NOMO-1 treated with dmso at 0.1 percent for 144 hours (cell line): ENCODE results near the gene MEIS1.
A peak's percentile ranks its signal among the peaks of the same experiment; 100 is the strongest.

Experiments used
- DNase-seq: peaks from one replicate; lab custom pipeline; 2025; ENCODE audit not compliant: unreplicated experiment; lab: John Stamatoyannopoulos, UW

The MEIS1 gene

GRCh38 chr2:66565291-66565690 is 130.4 kb downstream of the MEIS1 start:
- no peak for DNase-seq

DNA sequence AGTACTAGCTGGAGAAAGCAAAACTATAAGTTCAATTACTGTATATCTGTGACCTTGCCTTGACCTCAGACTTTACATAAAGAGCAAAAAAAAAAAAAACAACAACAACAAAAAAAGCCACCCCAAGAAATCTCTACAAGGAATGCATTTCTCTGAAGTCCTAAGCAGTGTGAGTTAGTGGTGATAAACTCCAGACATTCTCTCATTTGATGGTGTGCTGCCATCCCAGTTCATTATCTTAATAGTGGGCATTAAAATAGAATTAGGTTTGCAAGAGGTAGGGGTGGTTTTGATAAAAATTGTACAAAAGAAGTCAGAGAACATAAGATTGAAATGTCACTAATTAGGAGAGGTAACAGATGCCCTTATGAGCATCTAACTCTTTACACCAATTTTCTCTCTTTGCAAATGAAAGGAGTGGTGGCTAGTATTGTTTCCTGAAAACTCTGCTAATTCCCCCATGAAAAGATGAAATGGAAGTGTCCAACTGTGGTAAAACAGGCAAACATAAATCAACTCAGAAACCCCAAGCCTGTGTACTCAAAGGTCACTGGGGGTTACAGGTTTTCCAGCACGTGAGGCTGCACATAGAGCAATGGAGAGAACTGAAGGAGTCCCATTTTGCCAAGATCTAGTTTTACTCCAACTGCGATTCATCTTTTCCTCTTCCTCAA is 131.9 kb downstream of the MEIS1 start:
- DNase-seq, result no peak

DNA sequence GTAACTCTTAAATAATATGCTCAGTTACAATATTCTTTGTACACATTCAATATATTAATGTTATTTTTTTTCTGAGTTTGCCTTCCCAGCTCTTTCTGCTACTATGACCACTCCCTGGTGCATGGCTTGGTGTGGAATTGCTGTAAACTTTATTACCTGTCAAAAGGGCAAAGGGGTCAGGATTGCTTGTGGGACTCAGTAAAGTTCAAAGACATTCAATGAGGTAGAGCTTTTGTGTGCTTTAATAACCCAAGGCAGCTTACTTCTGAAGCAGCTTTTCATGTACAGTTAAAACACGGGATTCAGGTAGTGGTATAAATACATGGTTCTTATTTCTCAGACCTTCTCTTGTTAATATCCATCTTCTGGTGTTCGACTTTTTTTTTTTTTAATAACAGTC is 132.8 kb downstream of the MEIS1 start:
- no peak for DNase-seq

DNA sequence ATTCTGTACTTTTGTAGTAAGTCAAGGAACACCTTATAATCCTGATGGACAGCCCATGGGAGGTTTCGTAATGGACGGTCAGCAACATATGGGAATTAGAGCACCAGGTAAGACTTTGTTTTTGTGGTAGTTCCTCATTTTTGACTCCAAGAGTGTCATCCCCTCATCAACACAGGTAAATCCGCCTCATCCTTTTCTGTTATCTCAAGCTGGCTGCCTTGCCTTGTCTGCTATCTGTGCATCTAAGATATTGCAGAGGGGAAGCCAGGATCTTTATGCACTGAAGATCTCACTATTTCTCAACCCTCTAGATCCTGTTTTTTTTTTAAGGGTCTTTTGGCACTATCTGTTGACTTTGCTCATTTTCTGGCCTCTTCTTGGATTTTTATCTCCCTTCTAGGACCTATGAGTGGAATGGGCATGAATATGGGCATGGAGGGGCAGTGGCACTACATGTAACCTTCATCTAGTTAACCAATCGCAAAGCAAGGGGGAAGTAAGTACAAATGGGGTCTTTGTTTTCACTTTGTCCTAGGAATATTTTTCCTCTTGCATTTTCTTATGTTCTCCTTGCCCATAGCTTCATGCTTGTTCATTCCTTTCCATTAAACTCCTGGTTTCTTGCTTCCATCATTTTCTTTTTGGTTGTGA is 133.8 kb downstream of the MEIS1 start:
- no peak for DNase-seq

DNA sequence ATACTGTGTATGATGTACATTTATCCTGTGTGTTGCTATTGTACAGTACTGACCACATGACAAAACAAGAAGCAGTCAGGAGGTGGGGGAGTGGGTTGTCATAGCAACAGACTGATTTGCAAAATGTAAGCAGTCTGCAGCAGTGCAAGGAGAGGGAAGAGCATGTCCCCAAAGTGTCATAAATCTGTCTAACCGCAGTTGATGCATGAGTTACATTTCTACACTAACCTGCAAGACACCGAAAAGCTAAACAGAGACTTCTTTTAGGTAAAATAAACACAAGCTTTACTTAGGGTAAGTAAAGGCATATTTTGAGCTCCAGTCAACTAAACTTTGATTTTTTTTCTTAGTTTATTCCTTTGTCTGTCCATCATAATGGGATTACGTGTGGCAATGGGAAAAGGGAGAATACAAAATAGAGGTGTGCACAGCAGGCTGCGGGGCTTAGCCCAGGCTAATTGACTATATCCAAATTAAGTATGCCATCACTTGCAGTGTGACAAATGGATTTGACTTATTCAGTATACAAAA is 134.5 kb downstream of the MEIS1 start:
- peak; percentile 65 for DNase-seq

DNA sequence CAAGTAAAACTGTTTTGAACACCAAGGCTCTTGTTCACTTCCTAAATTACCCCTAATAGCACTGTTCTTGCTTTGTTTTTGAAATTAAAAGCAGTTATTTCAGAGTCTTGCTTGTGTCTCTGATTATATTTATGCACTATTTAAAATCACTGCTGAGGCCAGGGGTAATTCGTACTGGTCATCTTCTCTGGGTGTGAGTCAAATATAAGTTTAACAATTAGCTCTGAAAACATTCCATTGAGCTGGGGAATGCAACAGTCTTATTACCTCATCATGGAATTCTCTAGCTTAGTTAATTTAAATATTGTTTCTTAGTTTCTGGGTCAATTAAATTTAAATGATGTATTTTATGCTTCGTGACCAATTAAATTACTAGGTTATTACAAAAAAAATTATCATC is 135.0 kb downstream of the MEIS1 start:
- DNase-seq, result no peak

GRCh38 chr2:66570471-66570870 is 135.5 kb downstream of the MEIS1 start:
- DNase-seq, result no peak

GRCh38 chr2:66571918-66572317 is 137.0 kb downstream of the MEIS1 start:
- DNase-seq, result no peak

DNA sequence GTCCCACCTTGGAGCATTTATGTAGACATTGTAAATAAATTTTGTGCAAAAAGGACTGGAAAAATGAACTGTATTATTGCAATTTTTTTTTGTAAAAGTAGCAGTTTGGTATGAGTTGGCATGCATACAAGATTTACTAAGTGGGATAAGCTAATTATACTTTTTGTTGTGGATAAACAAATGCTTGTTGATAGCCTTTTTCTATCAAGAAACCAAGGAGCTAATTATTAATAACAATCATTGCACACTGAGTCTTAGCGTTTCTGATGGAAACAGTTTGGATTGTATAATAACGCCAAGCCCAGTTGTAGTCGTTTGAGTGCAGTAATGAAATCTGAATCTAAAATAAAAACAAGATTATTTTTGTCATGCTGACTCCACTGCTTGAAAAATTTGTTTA is 137.5 kb downstream of the MEIS1 start:
- DNase-seq, result no peak

- no peak for DNase-seq
These were observed 138.5 kb downstream of the MEIS1 start for GRCh38 chr2:66573416-66573815.

DNA sequence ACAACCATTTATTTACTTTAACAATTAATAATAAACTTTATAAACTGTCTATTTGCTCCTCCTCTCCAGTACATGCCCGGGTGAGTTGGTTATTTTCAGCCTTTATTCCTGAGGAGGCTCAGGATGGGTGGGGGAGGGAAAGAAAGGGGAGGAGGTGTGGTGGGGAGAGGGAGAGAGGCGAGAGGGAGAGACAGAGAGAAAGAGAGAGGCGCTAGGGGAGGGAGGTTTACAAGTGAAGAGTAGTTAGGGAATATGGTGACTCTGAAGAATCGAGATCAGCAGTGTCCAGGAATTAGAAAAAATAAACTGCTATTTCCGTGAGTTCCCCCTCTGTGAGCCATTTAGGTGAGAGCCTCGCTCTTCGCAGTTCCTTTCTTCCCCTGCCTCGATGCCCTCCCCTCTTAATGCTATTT is 138.9 kb downstream of the MEIS1 start:
- DNase-seq, result no peak

DNA sequence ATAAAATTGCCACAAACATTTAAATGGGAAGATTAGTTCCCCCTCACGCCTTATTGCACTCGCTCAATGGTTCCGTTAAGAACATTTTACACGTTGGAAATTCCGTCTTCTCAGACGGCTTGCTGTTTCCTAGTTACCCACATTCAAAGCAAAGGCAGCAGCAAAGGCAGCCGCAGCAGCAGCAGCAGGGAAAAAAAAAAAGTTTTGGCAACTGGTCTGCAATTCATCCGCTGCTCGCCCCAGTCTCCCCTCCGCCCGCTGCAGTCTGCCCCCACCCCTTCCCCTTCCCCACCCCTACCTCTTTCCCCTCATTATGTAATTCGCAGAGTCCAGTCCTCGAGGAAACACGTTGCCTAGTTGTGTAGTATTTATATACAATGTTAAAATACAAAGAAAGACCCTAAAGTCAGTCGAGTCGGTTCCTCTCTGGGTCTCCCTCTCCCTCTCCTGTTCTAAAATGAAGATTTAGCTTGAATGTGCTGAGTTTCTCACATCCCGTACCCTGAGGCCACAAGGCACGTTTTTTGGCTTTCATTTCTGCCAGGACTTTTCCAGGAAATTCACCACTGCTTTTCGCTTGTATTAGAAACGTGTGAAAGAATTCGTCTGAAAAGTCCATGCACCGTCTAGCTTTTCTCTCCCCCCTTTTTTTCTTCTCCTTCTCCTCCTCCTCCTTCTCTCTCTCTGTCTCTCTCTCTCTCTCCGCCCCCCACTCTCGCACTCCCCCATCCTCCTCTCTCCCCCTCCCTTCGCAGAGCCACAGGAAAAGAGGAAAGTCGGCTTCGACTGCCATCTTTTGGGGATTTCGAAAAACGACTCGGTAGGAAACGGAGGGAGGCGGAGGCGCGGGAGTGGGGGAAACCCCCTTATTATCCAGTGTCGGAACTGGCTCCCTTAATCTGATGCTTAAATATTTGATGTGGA is 140.0 kb downstream of the MEIS1 start:
- DNase-seq, result no peak

GRCh38 chr2:66575625-66576310 is 140.8 kb downstream of the MEIS1 start:
- DNase-seq, result no peak

GRCh38 chr2:66576311-66576560 is 141.3 kb downstream of the MEIS1 start:
- no peak for DNase-seq

- DNase-seq, result no peak
These were observed 141.8 kb downstream of the MEIS1 start for GRCh38 chr2:66576561-66577320.

DNA sequence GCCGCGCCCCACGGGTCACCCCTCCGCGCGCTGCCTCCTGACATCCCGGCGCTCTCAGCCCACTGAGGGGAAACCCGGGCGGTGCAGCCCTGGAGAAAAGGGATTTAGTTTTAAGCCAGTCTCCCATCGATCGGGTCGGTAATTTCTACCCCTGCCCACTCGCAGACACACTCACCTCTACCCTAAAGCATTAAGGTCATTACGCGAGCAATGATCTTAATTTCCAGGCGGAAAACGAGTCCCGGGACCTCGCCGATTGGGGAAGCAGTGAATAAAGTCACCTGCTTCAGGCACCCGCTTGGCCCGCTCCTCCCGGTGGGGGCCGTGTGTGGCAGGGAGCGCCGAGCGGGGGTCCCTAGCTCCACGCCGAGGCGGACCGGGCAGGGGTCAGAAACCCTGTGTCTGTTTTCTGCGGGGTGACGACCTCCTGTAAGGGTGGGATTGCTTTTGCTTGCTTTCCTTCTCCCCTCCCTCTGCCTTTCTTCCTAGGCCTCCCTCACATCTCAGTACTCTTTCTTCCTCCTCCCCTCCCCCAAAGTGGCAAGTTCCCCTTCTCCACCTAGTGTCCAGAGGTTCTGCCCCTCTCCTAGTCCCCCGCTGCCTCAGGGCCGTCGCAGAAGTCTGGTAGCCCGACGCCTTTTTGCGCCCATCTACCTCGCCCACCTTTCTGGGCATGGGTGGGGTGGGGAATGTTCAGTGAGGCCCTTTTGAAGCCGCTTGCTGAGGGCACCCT is 142.6 kb downstream of the MEIS1 start:
- DNase-seq, result no peak

GRCh38 chr2:66578054-66578686 is 143.2 kb downstream of the MEIS1 start:
- DNase-seq, result no peak

DNA sequence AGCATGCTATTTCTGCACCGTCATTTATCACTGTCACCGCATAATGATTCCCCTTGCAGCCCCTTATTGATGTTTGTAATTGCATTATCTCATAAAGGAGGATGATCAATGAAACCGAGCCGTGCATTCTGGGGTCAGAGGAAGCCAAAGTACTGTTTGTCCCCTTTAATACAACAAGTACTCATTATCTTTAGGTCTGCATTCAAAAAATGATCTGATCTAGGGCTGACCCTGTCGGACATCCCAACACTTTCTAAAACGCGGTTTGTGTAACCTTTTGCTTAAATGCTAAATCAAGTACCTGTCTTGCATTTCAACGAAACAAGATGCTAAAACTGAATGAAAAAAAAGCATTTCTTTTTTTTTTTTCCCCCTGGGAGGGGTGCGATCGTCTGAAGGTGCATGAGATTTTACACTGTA is 143.8 kb downstream of the MEIS1 start:
- DNase-seq, result no peak
